Aorta (tissue), 5 donors: ENCODE measurements around the gene DNAJC16. TPM values are rescaled to one million over a fixed set of nuclear protein-coding genes. Genes with fewer than 3 reads are reported as not detected.

ENCODE experiments used
- ATAC-seq: fragments of 200-7000 bp; cut with Tn5 transposase; one replicate; pipeline ENCODE4 v1.9.1; 2022; ENCODE audit warnings: moderate library complexity; ENCODE audit not compliant: low FRiP score
- DNase-seq, 2 donors: peaks; one replicate each; pipeline ENCODE4 v3.0.0-alpha.2; 2020
- H3K27ac ChIP-seq, 2 donors: one replicate each; pipeline ENCODE4 v1.5.1; 2013; ENCODE audit warnings: low read length in 2 of 2, mild to moderate bottlenecking in 2 of 2, moderate library complexity in 2 of 2, control low read depth in 1 of 2, inconsistent platforms in 1 of 2, low read depth in 1 of 2
- H3K27me3 ChIP-seq, 2 donors: one replicate each; pipeline ENCODE4 v1.6.1; 2013; ENCODE audit warnings: control low read depth in 1 of 2, low read length in 1 of 2, mild to moderate bottlenecking in 1 of 2, moderate library complexity in 1 of 2; ENCODE audit not compliant: insufficient read depth in 2 of 2, control insufficient read depth in 1 of 2
- H3K36me3 ChIP-seq, 2 donors: one replicate each; pipeline ENCODE4 v1.6.1; 2013; ENCODE audit warnings: control low read depth in 1 of 2, low read length in 1 of 2, mild to moderate bottlenecking in 1 of 2; ENCODE audit not compliant: insufficient read depth in 2 of 2, control insufficient read depth in 1 of 2
- H3K4me1 ChIP-seq, 2 donors: one replicate each; pipeline ENCODE4 v1.6.1; 2013; ENCODE audit warnings: low read length in 2 of 2, control low read depth in 1 of 2, mild to moderate bottlenecking in 1 of 2, moderate library complexity in 1 of 2; ENCODE audit not compliant: insufficient read depth in 2 of 2, control insufficient read depth in 1 of 2
- H3K4me3 ChIP-seq, 2 donors: one replicate each; pipeline ENCODE4 v1.5.1; 2013; ENCODE audit warnings: low read length in 2 of 2, control low read depth in 1 of 2, mild to moderate bottlenecking in 1 of 2
- H3K9me3 ChIP-seq: one replicate; pipeline ENCODE4 v1.6.1; 2013; ENCODE audit warnings: mild to moderate bottlenecking, low read length; ENCODE audit not compliant: control insufficient read depth
- WGBS, 2 donors: extraction: QIAGEN DNeasy Blood & Tissue Kit; methylation state at CpG; one replicate each; pipeline ENCODE4 v1.1.7; 2013; 5-methylcytosine and 5-hydroxymethylcytosine counted together
- intact Hi-C, 2 donors: fragments of 100-400 bp; cut with DNase I; formaldehyde crosslinking; loops; one replicate each; pipeline versions ENCODE4 v1.14.2 to v1.15.0; 2022
- polyA plus RNA-seq, 2 donors: library from polyadenylated mRNA; stranded (reverse); fragments of 200-250 nt; gene quantifications; one replicate each; pipeline ENCODE4 v1.2.3, GENCODE V29; 2013
- total RNA-seq, 2 donors: library from RNA; stranded (reverse); fragmentation: NEBNext Ultra II Directional; extraction: Animal tissue kit (Norgen Biotek cat#: 25700); gene quantifications; one replicate each; pipeline ENCODE4 v1.2.1, GENCODE V29; 2021
- donor health status: healthy with polysubstance abuse.
- donor health status: Bipolar disorder and iron deficiency.
- donor health status: DM: no; HTN: no; CAD: no.
- donor health status: DM: no; HTN: no; CAD: no.
- donor health status: DM: yes; HTN: yes; CAD: no.

DNAJC16 gene
- total and polyA plus RNA-seq, 4 donors = 3.9 to 19.9 (median 14.6) TPM

- H3K4me3 ChIP-seq = no peak overlapping the region
- WGBS, 2 donors = 77 to 79% methylated on average over 16 of the region's 16 CpGs
- H3K27ac ChIP-seq = no peak overlapping the region
- ATAC-seq = no peak
- no peaks in the 10 kb centered on the region for H3K27me3 ChIP-seq
- H3K4me1 ChIP-seq = no peaks in the 10 kb centered on the region
- no peaks in the 10 kb centered on the region for H3K9me3 ChIP-seq
- H3K36me3 ChIP-seq = no peaks in the 10 kb centered on the region
- DNase-seq = peak in 1 of 2 donors; percentile 67
- intact Hi-C loops = no loop called here
These were observed 52.5 kb downstream of the DNAJC16 start for GRCh38 chr1:15578921-15579682.

- intact Hi-C loops = no loop called here
- Histone ChIP-seq H3K4me3 (no peak overlapping the region), H3K27me3 (no peaks in the 10 kb centered on the region), H3K9me3 (no peaks in the 10 kb centered on the region), H3K4me1 (no peaks in the 10 kb centered on the region), H3K27ac (no peak overlapping the region), H3K36me3 (no peaks in the 10 kb centered on the region)
- DNase-seq (peak in 1 of 2 donors; percentile 5), ATAC-seq (no peak)
These were observed 53.0 kb downstream of the DNAJC16 start for GRCh38 chr1:15579683-15580047.

DNA sequence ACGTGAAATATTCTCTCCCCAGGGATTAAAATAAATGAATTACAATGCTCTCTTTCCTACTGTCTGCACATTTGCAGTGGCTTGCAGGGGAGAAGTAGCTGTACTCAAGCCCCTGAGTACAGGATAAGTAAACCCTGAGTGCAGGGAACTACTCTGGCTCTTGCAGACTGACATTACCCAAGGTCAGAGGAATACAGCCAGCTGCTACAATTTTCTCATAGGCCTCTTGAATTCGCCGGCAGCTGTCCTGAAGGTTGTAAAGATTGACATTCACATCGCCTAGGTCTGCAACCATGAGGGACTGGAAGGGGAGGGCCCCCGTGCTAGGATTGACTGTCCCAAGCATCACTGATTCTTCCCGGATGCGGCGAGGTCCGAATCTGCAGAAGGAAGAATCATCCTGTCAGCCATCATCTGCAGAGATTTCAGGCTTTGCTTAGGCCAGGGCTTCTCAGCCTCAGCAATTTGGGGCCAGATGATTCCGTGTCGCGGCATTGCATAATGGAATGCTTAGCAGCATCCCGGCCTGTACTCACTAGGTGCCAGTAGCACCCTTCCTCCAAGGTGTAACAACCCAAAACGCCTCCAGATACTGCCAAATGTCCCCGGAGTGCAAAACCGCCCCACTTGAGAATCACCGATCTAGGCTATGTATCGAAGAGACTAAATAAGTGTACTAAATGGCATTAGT, 56.5 kb downstream of the DNAJC16 start:
- H3K4me3 ChIP-seq = no peak overlapping the region
- no peaks in the 10 kb centered on the region for H3K9me3 ChIP-seq
- no peaks in the 10 kb centered on the region for H3K4me1 ChIP-seq
- intact Hi-C loops = no loop called here
- no peaks in the 10 kb centered on the region for H3K36me3 ChIP-seq
- H3K27me3 ChIP-seq = no peaks in the 10 kb centered on the region
- H3K27ac ChIP-seq = no peak overlapping the region
- DNase-seq = no peak
- 94 to 96% methylated on average over 18 of the region's 18 CpGs for WGBS, 2 donors
- ATAC-seq = no peak

DNA sequence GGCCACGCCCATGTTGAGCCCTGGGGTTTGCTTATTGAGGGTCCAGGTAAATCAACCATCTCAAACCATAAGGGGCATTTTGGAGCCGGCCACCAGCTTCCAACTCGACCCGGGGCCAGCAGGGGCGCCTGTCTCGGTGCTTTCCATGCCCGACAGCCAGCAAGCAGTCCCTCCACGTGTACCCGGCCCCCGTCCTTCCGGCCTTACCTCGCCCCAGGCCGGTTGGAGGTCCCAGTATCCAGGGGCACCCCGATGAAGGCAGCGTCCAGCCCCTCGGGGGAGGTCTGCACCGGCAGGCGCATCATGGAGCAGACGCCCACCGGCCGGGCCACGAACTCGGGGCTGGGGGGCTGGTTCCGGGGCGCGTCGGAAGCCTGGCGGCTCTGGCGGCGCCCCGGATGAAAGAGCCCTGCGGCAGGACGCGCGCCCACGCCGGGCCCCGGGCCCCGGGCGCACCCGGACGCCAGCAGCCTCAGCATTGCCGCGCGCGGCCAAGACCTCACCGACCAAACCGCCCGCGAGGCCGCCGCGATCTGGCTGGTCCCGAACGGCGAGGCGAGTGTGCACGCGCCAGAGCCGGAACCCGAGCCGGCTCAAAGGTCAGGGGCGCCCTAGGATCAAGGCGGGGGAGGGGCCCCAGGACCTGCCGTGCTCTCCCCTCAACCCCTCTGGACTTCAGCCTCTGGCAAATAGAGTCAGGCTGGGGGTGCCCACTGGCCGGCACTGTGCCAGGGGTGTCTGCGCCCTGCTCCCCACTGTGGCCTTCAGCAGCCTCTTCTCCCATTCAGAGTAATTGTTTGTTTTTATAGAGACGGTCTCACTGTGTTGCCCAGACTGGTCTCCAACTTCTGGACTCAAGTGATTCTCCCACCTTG, 58.1 kb downstream of the DNAJC16 start, which contains the start of gene AGMAT:
TSS of gene AGMAT (minus strand) at position 563 of the 875 bp plus-strand sequence. CDS start at position 479, 84 bp downstream.
- 1 to 3% methylated on average over 28 to 68 of the region's 68 CpGs for WGBS, 2 donors
- H3K27me3 ChIP-seq = no peaks in the 10 kb centered on the region
- H3K36me3 ChIP-seq = no peaks in the 10 kb centered on the region
- peak within 1 kb of the TSS in 1 of 2 donors; percentile 51 for H3K4me3 ChIP-seq
- intact Hi-C loops = no loop called here
- no peaks in the 10 kb centered on the region for H3K9me3 ChIP-seq
- no peaks in the 10 kb centered on the region for H3K4me1 ChIP-seq
- H3K27ac ChIP-seq = no peak within 1 kb of the TSS
- DNase-seq (peak; percentile 56 to 80), ATAC-seq (peak; percentile 62)

GRCh38 chr1:15592285-15592684, 65.6 kb downstream of the DNAJC16 start:
- intact Hi-C loops = no loop called here
- no peak for ATAC-seq
- H3K9me3 ChIP-seq = no peaks in the 10 kb centered on the region
- no peaks in the 10 kb centered on the region for H3K36me3 ChIP-seq
- H3K4me3 ChIP-seq = no peak overlapping the region
- no peak overlapping the region for H3K27ac ChIP-seq
- 85 to 92% methylated on average over 5 of the region's 5 CpGs for WGBS, 2 donors
- no peaks in the 10 kb centered on the region for H3K4me1 ChIP-seq
- no peaks in the 10 kb centered on the region for H3K27me3 ChIP-seq
- no peak for DNase-seq

- intact Hi-C loops = no loop called here
- ATAC-seq (no peak), DNase-seq (peak in 1 of 2 donors; percentile 13)
- WGBS, 2 donors = 79 to 87% methylated on average over 5 of the region's 5 CpGs
- H3K27ac ChIP-seq = no peak overlapping the region
- no peaks in the 10 kb centered on the region for H3K4me1 ChIP-seq
- no peak overlapping the region for H3K4me3 ChIP-seq
- no peaks in the 10 kb centered on the region for H3K27me3 ChIP-seq
- no peaks in the 10 kb centered on the region for H3K36me3 ChIP-seq
- H3K9me3 ChIP-seq = no peaks in the 10 kb centered on the region
These were observed 69.4 kb downstream of the DNAJC16 start for GRCh38 chr1:15595809-15596617.

GRCh38 chr1:15598436-15598835, 71.8 kb downstream of the DNAJC16 start:
- no peak overlapping the region for H3K27ac ChIP-seq
- DNase-seq (no peak), ATAC-seq (no peak)
- 49 to 52% methylated on average over 2 of the region's 2 CpGs for WGBS, 2 donors
- H3K36me3 ChIP-seq = no peaks in the 10 kb centered on the region
- no peaks in the 10 kb centered on the region for H3K27me3 ChIP-seq
- H3K4me3 ChIP-seq = no peak overlapping the region
- H3K4me1 ChIP-seq = no peaks in the 10 kb centered on the region
- intact Hi-C loops = no loop called here
- no peaks in the 10 kb centered on the region for H3K9me3 ChIP-seq
